Globus pallidus (tissue), 1 donor: ENCODE results near the gene TBX10.
"Not testable (repeated sequence)": the region's sequence is repeated elsewhere in the genome, so short reads cannot be mapped to it uniquely, and the experiment has no call there.

ENCODE experiments used
- DNase-seq: peaks from one replicate; pipeline ENCODE4 v3.0.0-alpha.2; 2015; ENCODE audit warnings: low spot score

The TBX10 gene

DNA sequence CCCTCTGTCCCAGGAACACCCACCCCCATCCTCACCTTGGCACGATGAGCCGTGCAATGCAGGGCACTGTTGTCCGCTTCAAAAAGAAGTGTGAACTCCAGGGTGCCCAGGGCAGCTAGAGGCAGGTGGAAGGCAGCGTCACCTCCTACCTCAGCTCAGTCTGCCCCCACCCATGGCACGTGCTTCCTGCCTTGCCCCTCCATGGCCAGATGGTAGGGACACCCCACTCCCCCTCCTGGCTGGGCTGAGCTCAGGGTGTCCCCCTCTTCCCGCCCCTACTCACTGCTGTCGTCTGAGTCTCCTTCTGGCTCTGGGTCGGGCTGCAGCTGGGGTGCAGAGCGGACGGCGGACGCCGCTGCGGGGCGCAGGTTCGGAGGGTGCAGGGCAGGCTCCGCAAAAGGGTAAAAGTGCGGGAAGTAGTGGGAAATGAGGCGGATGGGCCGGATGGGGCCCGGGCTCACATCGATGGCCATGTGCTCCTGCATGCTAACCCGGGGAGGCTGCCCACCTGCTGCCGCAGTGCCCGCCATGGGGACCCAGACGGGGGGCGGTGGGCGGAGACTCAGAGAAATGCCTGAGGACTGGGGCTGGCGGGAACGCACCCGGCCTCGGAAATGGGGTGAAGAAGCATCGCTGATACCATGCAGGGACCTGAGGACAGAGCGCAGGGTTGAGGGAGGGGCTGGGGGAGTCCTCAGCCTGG, 23.7 kb downstream of the TBX10 start:
- no peak for DNase-seq

DNA sequence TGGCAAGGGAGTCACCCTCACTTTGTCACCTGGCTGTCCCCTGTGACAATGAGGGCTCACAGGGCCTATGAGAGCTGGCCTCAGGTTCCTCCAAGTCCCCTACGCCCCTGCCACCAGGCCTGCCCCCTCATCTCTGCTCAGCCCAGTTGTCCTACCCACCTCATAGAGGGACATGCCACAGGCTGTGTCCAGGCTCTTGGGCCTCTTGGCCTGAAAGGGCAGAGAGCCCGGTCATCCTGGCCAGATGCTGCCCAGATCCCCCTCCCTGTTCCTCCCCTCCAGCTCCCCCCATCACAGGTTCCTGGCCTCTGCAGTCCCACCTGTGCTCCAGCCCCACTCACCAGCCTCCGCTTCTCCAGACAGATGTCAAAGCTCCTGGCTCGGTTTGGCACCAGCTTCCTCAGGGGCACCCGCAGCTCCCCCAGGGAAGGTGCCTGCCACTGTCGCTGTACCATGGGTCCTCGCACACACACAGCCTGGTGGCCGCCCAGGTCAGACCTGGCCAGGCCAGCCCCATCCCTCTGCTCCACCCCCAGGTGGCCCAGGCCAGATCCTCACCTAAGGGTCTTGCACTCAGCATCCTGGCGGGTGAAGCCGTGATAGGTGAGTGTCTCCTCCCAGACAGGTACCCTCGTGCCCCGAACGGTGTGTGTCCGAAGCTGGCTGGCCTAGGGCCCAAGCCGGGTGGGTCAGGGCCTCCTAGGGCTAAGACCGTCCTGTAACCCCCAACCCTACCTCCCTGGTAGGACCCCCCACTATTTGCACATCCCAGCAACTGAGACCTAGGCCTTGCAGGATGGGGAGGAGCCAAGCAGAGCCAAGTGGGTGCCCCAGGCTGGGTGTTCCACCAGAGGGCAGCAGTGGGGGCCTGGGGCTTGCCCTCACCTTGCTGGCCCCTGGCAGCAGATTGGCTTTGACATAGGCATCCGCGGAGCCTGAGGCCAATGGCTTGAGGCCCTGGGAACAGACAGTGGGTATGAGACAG, 24.5 kb downstream of the TBX10 start:
- DNase-seq = no peak

DNA sequence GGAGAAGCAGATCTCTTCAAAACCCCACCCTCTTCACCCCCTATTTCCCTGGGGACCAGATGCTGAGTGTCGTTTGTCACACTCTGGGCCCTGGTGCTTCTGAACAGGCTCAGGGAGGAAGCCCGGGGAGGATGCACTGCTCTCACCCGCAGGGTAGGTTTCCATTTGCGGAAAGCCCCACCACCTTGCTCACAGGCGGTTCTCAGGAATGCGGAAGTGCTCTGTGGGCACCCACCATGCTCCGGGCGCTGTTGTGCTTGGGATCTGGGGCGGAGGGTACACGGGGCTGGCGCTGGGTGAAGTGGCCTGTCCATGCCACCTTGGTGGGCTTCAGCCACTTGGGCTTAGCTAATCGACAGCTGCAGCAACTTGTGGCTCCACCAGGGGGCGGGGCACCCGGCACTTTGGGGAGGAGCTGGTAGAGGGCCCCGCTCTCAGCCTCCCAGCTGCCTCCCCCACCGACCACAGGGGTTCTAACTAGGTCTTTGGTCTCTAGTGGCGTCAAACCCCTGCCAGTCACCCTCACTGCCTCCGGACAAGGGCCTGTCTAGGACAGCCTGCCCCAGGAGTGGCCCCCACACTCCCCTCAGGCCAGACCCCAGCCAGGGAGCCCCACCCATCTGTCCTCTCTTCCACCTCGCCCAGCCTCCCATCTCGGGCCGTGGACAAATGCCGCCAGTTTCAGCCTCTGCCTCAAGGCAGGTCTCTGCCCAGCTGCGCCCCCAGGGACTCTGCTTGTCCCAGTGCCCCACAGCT, 25.4 kb downstream of the TBX10 start:
- no peak for DNase-seq

DNA sequence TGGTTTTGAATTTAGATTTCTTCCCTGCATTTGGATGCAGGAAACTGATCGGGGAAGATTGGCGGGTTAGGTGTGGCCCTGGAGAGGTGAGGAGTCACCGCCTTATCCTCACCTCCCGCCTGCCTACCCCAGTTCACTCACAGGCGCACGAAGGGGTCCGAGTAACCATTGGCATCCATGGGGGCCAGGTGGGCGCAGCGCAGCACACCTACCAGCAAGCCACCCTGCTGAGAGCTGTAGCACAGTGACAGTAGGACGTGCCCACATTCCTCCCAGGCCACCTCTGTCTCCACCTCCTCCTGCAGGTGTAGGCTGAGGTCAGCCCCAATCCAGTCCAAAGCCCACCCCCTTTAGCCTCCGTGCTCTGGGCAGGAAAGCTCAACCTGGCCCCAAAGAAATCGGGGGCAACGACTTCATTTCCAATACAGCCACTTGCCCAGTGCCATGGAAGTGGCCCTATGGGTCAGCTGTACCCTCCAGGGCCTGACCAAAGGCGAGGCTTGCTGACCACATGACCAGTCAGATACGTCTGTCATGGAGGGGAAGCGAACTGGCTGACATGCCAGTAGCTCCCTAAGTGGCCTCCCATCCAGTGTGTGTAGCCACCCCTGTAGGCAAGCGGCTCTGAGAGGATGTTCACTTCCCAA, 26.1 kb downstream of the TBX10 start:
- DNase-seq = no peak

DNA sequence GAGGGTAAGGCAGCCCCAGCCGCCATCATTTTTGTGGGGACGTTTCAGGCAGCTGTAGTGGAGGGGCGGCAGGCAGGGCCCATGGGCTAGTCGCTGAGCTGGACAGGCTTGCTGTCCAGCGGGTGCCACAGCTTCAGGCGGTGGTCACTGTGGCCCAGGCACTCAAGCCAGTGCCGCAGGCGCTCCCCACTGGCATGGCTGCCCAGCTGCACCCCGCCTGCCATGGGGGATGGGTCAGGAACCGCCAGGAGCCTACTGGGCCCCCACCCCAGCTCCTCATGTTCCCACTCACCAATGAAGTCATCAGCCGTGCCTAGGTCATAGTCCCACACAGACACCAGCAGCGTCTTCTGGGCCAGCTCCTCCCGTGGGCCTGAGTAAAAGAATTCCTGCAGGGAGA, 26.8 kb downstream of the TBX10 start:
- DNase-seq = no peak

DNA sequence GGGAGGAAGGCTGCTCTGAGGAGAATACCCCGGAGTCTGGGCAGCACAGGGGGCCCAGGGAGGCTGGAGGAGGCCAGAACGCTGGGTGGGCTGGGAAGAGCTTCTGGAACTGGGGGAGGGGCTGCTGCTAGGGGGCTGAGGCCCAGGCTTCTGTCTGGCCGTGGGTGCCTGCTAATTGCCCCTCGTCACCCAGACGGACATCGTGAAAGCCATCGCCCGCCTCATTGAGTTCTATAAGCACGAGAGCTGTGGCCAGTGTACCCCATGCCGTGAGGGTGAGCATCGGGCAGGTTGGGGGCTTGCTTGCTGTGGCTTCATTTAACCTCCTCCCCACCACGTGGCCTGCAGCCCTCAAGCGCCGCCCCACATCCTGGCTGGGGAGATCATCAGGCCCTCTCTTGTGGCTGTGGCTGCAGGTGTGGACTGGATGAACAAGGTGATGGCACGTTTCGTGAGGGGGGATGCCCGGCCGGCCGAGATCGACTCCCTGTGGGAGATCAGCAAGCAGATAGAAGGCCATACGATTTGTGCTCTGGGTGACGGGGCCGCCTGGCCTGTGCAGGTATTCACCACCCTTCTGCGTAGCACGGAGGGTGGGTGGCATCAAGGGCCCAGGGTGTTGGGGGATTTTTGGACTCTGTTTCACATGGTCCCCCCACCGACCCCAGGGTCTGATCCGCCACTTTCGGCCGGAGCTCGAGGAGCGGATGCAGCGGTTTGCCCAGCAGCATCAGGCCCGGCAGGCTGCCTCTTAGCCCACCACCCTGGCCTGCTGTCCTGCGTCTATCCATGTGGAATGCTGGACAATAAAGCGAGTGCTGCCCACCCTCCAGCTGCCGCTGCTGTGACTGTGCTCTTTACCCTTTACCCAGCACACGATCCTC, 27.6 kb downstream of the TBX10 start:
- no peak for DNase-seq

DNA sequence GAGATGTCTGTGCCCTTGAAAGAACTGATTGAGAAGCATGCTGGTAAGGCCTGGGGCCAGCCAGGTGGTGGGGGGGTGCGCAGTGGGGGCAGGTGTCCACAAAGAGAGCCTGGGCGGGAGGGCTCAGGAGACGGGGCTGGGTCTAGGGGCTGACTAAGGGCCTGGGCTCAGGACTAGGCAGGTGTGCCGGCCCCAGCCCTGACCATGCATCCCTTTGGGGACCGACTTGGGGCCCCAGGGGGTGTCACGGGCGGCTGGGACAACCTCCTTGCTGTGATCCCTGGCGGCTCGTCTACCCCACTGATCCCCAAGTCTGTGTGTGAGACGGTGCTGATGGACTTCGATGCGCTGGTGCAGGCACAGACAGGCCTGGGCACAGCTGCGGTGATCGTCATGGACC, 28.4 kb downstream of the TBX10 start:
- DNase-seq = no peak

DNA sequence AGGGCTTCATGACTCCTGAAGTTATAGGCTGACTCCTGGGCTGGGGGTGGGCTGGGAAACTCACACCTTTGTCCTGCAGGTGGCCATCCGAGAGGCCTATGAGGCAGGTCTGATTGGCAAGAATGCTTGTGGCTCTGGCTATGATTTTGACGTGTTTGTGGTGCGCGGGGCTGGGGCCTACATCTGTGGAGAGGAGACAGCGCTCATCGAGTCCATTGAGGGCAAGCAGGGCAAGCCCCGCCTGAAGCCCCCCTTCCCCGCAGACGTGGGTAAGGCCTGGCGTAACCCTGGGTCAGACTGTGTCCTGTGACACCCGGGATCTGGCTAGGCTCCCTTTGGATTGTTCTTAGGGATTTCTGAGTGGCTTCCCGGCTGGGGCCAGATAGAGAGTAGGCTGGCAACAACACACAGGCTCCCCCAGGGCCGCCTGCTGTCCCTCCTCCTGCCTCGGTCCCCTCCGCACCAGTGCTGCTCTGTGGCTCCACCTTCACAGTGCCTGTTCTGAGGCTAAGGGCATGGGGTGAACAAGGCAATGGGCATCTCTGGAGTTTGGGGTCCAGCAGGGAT, 29.2 kb downstream of the TBX10 start:
- no peak for DNase-seq

DNA sequence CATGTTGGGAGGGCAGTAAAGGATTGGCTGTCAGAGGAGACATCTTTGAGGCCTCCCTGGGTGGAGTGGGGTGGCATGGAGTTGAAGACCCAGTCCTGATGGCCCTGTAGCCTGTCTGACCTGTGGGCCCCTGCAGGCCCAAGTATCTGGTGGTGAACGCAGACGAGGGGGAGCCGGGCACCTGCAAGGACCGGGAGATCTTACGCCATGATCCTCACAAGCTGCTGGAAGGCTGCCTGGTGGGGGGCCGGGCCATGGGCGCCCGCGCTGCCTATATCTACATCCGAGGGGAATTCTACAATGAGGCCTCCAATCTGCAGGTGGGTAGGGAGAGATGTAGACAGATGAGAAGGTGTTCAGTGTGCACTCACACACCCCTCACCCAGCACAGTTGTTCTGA, 30.2 kb downstream of the TBX10 start:
- no peak for DNase-seq

DNA sequence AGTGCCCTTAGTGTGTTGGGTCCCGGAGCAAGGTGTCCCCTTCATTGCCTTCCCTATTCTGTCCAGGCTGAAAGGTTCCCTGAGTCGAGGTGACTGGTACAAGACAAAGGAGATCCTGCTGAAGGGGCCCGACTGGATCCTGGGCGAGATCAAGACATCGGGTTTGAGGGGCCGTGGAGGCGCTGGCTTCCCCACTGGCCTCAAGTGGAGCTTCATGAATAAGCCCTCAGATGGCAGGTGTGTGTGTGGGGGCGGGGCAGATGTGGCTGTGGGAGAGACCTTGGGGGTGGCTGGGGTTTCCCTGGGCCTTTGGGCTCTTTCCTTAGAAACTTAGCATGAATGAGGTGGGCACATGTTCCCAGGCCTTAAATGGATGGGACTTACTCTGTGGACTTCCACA, 31.1 kb downstream of the TBX10 start:
- DNase-seq = no peak

DNA sequence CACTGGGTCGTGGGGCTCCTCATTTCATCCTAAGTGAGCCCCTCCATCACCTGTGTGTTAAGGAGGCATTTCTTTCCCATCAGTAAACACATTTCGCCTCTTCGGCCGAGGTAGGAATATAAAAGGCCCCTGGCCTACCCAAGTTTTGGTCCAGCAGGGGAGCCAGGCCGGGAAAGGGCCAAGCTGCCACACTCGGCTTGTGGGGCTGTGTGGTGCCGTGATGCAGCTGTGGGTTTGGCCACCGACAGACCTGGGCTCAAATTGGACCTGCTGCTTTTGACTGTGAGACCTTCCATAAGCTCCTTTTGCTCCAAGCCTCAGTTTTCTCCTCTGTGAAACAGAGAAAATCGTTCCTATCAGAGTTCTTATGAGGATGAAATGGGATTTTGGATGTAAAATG, 32.1 kb downstream of the TBX10 start:
- DNase-seq = no peak

DNA sequence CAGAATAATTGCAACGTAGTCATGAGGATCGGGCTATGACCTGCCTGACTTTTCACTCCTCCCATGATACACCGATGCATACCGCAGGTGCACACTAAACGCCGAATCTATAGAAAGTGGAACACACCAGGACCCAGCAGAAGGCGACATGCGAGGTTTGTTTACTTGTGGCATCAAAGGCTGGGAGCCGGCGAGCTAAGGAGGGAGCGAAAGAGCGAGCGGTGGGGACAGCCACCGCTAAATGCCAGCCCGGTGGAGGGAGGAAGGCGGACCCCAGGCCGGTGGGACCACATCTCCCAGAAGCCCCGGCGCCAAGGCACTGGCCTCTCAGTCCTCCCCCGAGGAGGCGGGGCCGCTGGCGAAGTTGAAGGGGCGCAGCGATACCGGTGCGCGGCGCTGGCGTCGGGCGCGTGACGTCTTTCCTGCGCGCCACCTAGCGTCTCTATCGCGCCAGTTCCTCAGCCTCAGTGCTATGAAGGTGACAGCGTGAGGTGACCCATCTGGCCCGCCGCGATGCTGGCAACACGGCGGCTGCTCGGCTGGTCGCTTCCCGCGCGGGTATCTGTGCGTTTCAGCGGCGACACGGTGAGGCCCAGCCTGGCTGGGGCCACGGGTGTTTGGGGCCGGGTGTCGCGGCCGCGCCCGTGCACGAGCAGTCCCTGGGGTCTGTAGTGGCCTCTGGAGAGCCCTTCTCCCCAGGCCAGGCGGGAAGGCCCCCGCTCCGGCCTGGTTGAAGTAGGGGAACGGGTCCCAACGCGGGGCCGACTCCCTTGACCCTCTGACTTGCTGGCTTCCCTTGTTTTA, 32.9 kb downstream of the TBX10 start, which contains the start of gene NDUFV1:
Gene NDUFV1, plus strand, starts transcription at position 445 of the 804 bp plus-strand sequence. Its CDS starts 69 bp downstream, at position 514.
- peak; percentile 94 for DNase-seq

DNA sequence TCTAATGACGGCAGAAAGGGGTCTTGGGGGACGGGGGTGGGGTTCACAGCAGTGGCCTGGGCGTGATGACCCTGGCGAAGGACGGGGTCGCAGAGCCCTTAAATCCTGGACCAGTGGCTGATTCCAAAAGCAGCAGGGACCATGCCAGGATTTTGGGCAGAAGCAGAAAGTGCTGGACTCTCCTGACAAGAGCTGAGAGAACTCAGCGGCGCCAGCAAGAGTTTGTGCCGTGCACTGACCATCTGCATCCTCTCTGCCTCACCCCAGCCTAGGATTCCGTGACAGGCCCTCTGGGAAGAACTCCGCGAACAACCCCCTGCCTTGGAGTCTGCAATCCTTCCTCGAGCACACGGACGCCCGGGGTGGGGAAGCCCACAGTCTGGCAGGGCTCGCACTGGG, 33.5 kb downstream of the TBX10 start:
- no peak for DNase-seq

DNA sequence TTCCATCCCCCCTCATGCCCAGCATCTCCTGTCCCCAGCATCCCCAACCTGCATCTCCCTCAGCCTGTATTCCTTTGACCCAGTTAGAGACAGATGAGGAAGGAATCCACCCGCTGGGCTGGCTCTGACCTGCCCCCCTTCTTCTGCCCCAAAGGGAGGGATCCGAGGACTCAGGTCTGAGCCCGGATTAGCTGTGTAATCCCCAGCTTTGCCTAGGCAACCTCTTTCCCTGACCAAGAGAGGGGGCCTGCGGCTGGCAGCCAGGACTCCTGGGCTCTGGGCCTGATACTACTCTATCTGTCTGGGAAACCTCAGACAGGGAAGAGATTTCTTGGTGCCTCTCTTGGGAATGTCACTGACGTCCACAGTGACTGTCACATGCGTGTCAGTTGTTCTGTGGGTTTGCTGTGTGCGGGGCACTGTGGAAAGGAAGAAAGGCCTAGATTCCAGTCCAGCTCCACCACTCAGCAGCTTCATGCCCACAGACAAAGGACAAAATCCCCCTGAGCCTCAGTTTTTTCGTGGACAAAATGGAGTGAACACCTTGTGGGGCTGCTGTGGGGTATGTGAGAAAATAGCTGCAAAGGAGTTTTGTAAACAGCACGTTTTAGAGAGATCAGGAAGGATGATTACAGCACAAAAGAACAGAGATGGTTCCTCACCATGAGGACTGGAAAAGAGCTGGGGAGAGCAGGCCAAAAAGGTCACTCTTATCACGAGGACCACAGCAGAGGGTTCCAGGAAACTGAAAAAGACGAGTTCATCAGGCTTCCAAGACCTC, 34.1 kb downstream of the TBX10 start:
- DNase-seq = no peak

DNA sequence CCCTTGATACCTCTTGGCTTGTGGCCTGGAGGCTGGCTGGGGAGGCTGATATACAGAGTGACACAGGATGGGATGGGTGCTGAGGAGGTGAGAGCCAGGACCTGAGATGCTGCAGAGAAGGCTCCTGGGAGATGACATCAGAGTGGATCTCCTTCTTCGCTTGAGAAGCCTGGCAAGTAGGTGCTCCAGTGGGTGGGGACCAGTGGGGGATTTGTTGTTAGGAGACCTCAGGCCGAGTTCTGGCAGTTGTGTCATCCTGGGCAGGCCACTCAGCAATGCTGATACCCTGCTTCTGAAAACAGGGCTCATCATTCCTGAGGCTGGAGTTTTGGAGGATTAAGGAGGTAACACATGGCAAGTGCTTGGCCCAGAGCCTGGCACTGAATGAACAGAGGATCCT, 34.7 kb downstream of the TBX10 start:
- DNase-seq = no peak

DNA sequence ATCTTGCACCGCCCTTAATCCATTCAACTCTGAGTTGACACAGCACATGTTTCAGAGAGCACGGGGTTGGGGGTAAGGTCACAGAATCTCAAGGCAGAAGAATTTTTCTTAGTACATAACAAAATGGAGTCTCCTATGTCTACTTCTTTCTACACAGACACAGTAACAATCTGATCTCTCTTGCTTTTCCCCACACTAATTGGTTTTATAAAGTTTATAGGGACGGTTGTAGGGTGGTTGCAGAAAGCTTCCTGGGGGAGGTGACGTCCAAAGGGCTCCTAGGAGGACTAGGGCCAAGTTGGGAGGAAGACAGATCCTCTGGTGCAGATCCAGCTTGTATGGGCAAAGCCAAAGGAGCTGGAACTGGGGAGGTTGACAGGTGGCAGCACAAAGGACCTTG, 35.4 kb downstream of the TBX10 start:
- DNase-seq = not testable (repeated sequence)

DNA sequence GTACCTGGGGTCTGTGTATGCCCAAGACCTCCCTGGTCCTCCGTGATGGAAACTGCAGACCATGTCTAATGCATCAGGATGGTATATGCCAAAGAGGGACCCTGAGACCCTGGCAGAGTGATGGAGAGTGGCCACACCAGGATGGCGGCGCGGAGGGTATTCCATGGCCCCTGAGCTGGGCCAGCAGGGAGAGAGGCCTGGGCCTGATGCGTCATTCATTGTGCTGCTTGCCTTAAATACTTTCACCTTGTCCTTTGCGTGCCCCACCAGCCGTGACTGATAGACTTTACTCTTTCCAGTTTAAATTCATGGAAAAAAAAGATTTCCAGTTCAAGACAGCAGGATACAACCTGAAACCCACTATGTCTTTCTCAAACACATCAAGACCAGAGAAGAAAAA, 38.5 kb downstream of the TBX10 start:
- DNase-seq = no peak

DNA sequence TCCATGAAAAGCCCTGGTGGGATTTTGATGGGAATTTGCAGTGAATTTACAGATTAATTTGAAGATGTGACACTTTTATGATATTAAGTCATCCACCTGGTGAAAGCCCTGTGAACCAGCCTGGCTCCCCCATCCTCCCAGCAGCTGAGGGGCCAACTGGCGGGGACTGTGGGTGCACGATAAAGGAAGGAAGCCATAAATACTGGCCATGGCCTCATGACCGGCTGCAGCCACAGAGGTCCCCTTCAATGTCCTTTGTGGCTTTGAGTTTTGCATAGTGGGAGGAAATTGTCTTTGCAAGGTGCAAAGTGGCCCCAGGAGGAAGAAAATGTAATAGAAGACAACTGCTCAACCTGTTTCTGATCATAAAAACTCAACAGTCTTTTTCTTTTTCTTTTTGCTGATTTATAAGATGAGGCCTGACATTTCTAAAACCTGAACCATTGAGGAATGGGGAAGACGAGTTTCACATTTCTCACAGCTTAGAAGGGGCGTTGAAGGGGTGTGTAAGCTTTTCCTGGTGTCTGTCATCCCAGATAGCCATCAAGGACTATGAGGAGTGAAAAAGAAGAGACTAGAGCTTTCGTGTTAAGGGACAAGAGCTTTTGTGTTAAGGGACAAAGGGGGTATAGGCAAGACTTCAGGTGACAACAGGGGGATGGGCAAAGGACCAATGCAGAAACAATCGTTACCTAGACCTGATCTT, 39.1 kb downstream of the TBX10 start:
- DNase-seq = no peak
